ENCODE results near the gene SSBP3. TPM values are rescaled to one million over a fixed set of nuclear protein-coding genes. Genes with fewer than 3 reads are reported as not detected.

Gene SSBP3
- total RNA-seq, 1 donor, result 14.5 TPM

DNA sequence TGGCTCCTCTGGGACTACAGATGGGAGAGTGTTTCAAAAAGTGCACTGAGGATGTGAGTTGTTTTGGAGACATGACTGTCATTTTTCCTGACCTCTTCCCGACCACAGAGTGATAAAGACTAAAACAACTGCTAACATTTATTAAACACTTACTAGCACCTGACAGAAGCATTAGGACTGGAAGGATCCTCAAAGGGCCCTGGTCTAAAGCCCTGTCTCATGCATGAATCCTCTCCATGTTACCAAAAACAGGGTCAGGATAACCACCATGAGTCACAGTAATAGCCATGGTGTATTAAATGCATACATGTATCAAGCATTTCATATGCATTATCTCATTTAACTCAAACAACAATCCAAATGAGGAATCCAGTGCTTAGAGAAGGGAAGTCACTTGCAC is 217.9 kb downstream of the SSBP3 start:
- Histone ChIP-seq H3K4me3 (ENCODE audit: insufficient read depth, low read length) (no peak overlapping the region), H3K9me3 (ENCODE audit: low read depth, low read length) (no peaks in the 10 kb centered on the region), H4K20me1 (ENCODE audit: insufficient read depth, low read length) (no peaks in the 10 kb centered on the region), H2AFZ (ENCODE audit: low read length) (no peak overlapping the region), H3K27ac (ENCODE audit: low read depth, low read length) (no peak overlapping the region), H3K79me2 (ENCODE audit: insufficient read depth, low read length) (no peaks in the 10 kb centered on the region), H3K4me1 (ENCODE audit: insufficient read depth, low read length) (no peaks in the 10 kb centered on the region), H3K4me2 (ENCODE audit: insufficient read depth, low read length) (no peak overlapping the region), H3K36me3 (ENCODE audit: insufficient read depth, low read length) (no peaks in the 10 kb centered on the region), H3K27me3 (ENCODE audit: insufficient read depth, low read length) (no peaks in the 10 kb centered on the region)
- DNase-seq (ENCODE audit: insufficient read length, low spot score, missing footprints), result no peak
- TF ChIP-seq, protein P1, sequence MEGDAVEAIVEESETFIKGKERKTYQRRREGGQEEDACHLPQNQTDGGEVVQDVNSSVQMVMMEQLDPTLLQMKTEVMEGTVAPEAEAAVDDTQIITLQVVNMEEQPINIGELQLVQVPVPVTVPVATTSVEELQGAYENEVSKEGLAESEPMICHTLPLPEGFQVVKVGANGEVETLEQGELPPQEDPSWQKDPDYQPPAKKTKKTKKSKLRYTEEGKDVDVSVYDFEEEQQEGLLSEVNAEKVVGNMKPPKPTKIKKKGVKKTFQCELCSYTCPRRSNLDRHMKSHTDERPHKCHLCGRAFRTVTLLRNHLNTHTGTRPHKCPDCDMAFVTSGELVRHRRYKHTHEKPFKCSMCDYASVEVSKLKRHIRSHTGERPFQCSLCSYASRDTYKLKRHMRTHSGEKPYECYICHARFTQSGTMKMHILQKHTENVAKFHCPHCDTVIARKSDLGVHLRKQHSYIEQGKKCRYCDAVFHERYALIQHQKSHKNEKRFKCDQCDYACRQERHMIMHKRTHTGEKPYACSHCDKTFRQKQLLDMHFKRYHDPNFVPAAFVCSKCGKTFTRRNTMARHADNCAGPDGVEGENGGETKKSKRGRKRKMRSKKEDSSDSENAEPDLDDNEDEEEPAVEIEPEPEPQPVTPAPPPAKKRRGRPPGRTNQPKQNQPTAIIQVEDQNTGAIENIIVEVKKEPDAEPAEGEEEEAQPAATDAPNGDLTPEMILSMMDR (IDR thresholded peaks at IDR 0.05; ENCODE audit: extremely low read depth, low read depth, low read length), result no peak

DNA sequence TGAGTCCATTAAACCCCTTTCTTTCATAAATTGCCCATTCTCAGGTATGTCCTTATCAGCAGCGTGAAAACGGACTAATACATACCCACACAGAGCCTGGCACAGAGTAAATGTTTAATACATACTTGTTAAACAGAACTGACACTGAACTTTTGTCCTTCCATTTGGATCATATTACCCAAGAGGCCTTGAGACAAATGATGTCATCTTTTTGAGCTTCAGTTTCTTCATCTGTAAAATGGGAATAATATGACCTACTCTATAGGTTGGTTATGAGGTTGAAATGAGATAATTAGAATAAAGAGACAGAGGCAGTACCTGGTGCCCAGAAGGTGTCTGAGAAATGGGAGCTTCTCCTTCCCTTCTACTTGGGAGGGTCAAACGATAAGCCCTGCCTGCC is 220.1 kb downstream of the SSBP3 start:
- H3K36me3 ChIP-seq (ENCODE audit: insufficient read depth, low read length), result no peaks in the 10 kb centered on the region
- TF ChIP-seq, protein P1 (IDR thresholded peaks at IDR 0.05; ENCODE audit: extremely low read depth, low read depth, low read length), result no peak
- no peak overlapping the region for H3K4me3 ChIP-seq (ENCODE audit: insufficient read depth, low read length)
- no peak overlapping the region for H2AFZ ChIP-seq (ENCODE audit: low read length)
- H3K4me2 ChIP-seq (ENCODE audit: insufficient read depth, low read length), result no peak overlapping the region
- no peaks in the 10 kb centered on the region for H3K9me3 ChIP-seq (ENCODE audit: low read depth, low read length)
- H3K27ac ChIP-seq (ENCODE audit: low read depth, low read length), result no peak overlapping the region
- no peaks in the 10 kb centered on the region for H3K27me3 ChIP-seq (ENCODE audit: insufficient read depth, low read length)
- no peak for DNase-seq (ENCODE audit: insufficient read length, low spot score, missing footprints)
- no peaks in the 10 kb centered on the region for H3K79me2 ChIP-seq (ENCODE audit: insufficient read depth, low read length)
- no peaks in the 10 kb centered on the region for H3K4me1 ChIP-seq (ENCODE audit: insufficient read depth, low read length)
- no peaks in the 10 kb centered on the region for H4K20me1 ChIP-seq (ENCODE audit: insufficient read depth, low read length)

DNA sequence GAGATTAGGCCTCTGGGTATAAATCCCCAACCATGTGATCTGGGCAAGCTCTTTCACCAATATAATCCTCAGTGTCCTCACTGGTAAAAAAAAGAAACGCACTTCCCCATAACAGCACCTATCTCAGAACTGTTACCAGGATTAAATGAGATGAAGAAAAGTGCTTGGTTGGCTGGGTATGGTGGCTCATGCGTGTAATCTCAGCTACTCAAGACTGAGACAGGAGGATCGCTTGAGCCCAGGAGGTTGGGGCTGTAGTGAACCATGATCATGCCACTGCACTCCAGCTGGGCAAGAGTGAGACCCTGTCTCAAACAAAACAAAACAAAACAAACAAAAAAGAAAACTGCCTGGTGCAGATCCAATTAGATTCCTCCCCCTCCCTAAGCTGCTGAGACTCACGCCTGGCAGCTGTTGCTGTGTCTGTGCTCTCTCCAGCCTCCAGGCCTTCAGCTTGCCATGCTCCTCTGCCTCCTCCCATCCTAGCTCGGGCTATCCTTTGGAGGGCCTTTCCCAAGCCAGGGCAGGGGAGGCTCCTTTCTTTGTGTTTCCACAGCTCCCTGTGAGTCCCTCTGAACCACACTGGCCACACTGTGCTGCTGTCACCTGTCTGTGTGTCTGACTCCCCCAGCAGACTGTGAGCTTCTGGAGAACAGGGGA is 225.4 kb downstream of the SSBP3 start:
- TF ChIP-seq, protein P1 (IDR thresholded peaks at IDR 0.05; ENCODE audit: extremely low read depth, low read depth, low read length), result no peak
- Histone ChIP-seq H4K20me1 (ENCODE audit: insufficient read depth, low read length) (no peaks in the 10 kb centered on the region), H3K4me1 (ENCODE audit: insufficient read depth, low read length) (no peaks in the 10 kb centered on the region), H3K4me3 (ENCODE audit: insufficient read depth, low read length) (no peak overlapping the region), H3K27me3 (ENCODE audit: insufficient read depth, low read length) (no peaks in the 10 kb centered on the region), H2AFZ (ENCODE audit: low read length) (no peak overlapping the region), H3K9me3 (ENCODE audit: low read depth, low read length) (no peaks in the 10 kb centered on the region), H3K4me2 (ENCODE audit: insufficient read depth, low read length) (no peak overlapping the region), H3K79me2 (ENCODE audit: insufficient read depth, low read length) (no peaks in the 10 kb centered on the region), H3K36me3 (ENCODE audit: insufficient read depth, low read length) (no peaks in the 10 kb centered on the region), H3K27ac (ENCODE audit: low read depth, low read length) (no peak overlapping the region)
- no peak for DNase-seq (ENCODE audit: insufficient read length, low spot score, missing footprints)

DNA sequence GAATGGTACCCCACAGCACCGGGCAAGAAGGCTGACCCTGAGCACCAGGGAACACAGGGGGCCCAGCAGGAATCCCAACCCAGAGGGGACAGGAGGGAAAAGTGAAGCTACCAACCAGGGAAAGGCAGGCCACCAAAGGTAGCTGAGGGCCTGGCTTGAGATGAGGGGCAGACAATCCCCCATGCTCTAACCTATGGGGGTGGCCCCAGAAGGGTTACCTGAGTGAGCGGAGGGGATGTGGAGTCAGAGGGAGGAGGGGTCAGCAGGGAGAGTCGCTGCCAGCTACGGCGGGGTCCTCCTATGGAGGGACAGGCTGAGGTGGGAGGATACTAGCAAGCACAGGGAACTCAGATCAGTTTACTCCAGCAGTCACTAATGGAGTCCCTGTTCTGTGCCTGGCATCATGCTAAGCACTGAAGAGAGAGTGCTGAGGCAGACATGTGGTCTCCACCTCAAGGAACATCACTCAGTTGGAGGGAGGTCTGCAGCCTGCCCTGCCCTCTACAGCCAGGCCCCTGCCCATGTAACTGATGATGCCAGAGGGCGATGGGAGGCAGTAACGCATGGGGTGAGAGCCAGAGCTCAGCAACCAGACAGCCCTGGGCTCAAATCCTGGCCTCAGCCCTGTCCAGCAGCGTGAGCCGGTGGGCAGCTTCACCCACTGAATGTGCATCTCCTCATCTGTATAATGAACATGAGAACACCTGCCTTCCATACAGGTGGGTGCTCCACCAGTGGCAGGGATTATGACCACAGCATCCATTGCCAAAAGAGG is 227.7 kb downstream of the SSBP3 start:
- no peaks in the 10 kb centered on the region for H3K36me3 ChIP-seq (ENCODE audit: insufficient read depth, low read length)
- no peaks in the 10 kb centered on the region for H3K27me3 ChIP-seq (ENCODE audit: insufficient read depth, low read length)
- no peak for DNase-seq (ENCODE audit: insufficient read length, low spot score, missing footprints)
- TF ChIP-seq, protein P1 (IDR thresholded peaks at IDR 0.05; ENCODE audit: extremely low read depth, low read depth, low read length), result no peak
- H4K20me1 ChIP-seq (ENCODE audit: insufficient read depth, low read length), result no peaks in the 10 kb centered on the region
- no peaks in the 10 kb centered on the region for H3K4me1 ChIP-seq (ENCODE audit: insufficient read depth, low read length)
- no peak overlapping the region for H3K27ac ChIP-seq (ENCODE audit: low read depth, low read length)
- H3K79me2 ChIP-seq (ENCODE audit: insufficient read depth, low read length), result no peaks in the 10 kb centered on the region
- no peak overlapping the region for H3K4me3 ChIP-seq (ENCODE audit: insufficient read depth, low read length)
- H3K4me2 ChIP-seq (ENCODE audit: insufficient read depth, low read length), result no peak overlapping the region
- no peaks in the 10 kb centered on the region for H3K9me3 ChIP-seq (ENCODE audit: low read depth, low read length)
- H2AFZ ChIP-seq (ENCODE audit: low read length), result no peak overlapping the region

Measured in osteoblast (primary cell).